Activated naive CD4-positive, alpha-beta T cell treated with anti-CD3 and anti-CD28 coated beads for 36 hours (primary cell): ENCODE measurements around the gene GHRL. TPM values are rescaled to one million over a fixed set of nuclear protein-coding genes. Genes with fewer than 3 reads are reported as not detected.

Experiments used
- microRNA-seq: library from miRNA; unstranded; fragments of <30 nt; microRNA quantifications from one replicate; pipeline ENCODE4 v1.2.0, GENCODE V29; 2022; ENCODE audit warnings: borderline microRNAs expressed, borderline replicate concordance
- total RNA-seq, 2 experiments: library from RNA; stranded (reverse); gene quantifications; one replicate each; pipeline ENCODE4 v1.2.3, GENCODE V29; 2021

GHRL gene
- total RNA-seq, 2 experiments from 2014 or later: not detected

Small RNAs within 50 kb of the gene (microRNA-seq; reads per million reads assigned to microRNA genes)
- not detected for gene MIR378B

Other genes with a start within 250 kb of the GHRL start
- not detected for gene FANCD2OS, start 184.7 kb downstream of the GHRL start, total RNA-seq
- gene BRK1, start 177.3 kb downstream of the GHRL start, total RNA-seq: 10 to 100 TPM; 73.6 to 73.7 TPM
- gene VHL, start 151.2 kb downstream of the GHRL start, total RNA-seq: 10 to 100 TPM; 51.5 to 54.0 TPM
- gene IRAK2, start 128.0 kb downstream of the GHRL start, total RNA-seq: 1 to 10 TPM; 6.4 to 6.9 TPM
- gene TATDN2, start 44.5 kb downstream of the GHRL start, total RNA-seq: 10 to 100 TPM; 25.8 to 28.1 TPM
- 100 to 1,000 TPM in 1 of 2 experiments, 10 to 100 TPM in 1; 98.1 to 100 TPM for gene SEC13, start 28.2 kb upstream of the GHRL start, total RNA-seq
- gene ATP2B2, start 212.6 kb upstream of the GHRL start, total RNA-seq: not detected